Stimulated activated CD4-positive, alpha-beta T cell treated with anti-CD3 and anti-CD28 coated beads, Interleukin-4, amount 100 ng/mL, for 4 hours (primary cell): ENCODE measurements around the gene TGIF2.
"Not testable (repeated sequence)": the region's sequence is repeated elsewhere in the genome, so short reads cannot be mapped to it uniquely, and the experiment has no call there.

Source experiments
- DNase-seq, 2 experiments: peaks; one replicate each; pipeline ENCODE4 v3.0.0-alpha.2; 2020

Gene TGIF2

DNA sequence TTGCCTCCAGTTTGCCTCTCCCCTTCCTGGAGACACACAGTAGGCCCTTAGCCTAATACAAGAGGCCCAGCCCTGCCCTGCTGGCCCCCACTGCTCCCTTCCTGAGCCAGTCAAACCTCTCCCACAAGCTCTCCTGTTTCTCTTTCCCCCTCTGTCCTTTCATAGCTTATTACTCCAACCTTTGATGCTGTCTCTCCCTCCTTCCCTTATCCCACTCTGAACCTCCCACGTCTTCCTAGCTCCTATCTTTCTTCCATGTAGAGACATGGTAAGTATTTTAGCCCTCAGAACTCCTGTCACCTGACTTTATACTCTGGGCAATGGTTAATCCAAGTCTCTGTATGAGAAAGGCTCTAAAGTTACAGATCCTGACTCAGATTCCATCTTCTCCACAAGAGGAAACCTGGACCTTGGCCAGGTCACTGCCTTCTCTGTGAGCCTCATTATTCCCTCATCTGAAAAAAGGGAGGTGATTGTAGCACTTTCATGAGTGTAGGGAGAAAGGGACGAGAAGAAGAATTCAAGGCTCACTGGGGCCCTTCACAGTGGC lies 6.7 kb downstream of the TGIF2 start:
- DNase-seq = no peak

DNA sequence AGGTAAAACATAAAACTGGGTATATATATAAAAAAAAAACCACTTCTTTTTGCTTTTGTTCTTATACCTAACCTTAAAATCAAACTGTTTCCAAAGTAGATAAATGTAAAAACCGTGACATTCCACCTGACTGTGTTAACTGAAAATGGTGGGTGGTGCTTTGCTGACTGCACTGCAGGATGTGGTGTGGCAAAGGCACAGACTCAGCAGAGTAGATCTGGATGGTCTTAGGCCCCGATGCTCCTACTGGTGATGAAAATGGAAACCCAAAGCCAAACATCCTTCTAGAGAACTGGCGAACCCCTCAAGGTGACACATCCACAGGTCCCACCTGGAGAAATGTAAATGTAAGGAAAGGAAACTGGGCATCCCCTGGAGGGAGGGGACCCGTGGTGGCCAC lies 8.9 kb downstream of the TGIF2 start:
- DNase-seq = no peak

DNA sequence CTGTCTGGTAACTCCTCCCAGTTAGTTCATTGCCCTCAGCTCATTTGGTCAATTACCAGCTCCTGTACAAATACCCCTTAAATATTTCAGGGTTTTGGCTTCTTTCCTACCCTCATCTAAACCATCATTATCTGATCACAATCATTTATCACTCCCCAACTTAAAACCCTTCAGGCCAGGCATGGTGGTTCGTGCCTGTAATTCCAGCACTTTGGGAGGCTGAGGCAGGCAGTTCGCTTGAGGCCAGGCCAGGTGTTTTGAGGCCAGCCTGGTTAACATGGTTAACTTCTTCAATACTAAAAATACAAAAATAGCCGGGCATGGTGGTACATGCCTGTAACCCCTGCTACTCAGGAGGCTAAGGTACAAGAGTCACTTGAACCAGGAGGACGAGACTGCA lies 9.4 kb downstream of the TGIF2 start:
- DNase-seq = no peak

DNA sequence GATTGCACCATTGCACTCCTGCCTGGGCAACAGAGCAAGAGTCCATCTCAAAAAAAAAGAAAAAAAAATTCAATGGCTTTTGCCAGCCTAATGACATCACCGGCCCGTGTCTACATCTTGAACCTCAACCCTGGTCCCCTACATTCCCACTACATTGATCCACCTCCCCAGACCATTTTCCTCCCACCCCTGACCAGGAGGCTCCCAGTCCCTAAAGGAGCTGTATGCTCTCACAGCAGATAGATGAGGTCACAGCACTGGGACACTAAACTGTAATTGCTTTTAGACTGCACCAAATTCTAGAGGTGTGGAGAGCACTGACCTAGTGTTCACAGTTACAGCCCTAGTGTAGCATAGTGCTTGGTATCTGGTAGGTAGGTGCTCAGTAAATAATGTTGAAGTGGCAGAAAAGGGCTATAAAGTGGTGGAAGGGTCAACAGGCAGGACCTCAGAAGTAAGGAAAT lies 10.7 kb downstream of the TGIF2 start:
- no peak for DNase-seq

DNA sequence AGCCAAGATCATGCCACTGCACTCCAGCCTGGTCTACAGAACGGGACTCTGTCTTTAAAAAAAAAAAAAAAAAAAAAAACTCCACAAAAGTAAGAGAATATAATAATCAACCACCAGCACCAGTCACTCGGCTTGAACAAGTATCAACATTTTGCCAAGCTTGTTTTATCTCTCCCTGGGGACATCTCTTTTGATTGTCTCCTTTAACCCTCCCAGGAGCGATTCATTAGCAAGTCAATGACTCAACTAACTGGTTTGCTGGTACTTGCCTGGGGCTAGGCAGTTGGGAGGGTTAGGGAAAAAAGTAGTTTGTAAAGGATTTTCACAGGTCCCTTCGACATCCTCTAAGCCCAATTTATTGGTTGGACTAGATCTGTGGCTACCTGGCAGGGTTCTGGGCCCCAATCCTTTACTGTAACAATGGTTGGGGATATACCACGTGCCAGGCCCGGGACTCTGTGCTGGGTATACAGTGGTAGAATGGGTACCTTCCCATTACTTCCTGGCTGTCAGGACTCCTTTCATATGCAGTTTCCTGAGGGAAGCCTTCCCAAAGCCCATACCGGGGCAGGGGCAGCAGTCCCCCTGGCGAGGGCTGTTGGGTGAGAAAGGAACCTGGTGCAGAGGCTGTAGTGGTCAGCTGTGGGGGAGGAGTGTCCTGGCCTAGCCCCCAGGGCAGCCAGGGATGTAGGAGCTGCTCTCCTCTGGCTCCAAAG lies 12.2 kb downstream of the TGIF2 start:
- no peak for DNase-seq

DNA sequence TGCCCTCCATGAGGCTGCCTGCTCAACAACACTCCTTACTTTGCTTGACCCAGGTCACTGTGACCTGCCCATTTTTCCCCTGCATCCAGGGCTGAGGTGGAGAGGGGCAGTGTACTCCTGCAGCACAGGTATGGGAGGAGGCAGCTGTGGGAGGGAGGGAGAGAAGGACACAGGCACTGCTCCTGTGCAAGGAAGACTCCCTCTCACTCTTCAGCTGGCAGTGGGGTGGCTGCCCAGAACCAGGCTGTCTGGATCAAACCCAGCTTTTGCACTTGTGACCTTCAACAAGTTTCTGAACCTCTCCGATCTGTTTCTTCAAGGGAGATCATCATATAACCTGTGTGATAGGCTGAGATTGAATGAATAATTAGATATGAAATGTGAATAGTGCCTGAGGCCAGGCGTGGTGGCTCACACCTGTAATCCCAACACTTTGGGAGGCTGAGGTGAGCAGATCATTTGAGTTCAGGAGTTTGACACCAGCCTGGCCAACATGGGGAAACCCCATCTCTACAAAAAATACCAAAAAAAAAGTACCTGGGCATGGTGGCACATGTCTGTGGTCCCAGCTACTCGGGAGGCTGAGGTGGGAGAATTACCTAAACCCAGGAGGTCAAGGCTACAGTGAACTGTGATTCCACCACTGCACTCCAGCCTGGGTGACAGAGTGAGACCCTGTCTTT lies 14.1 kb downstream of the TGIF2 start:
- DNase-seq = no peak

DNA sequence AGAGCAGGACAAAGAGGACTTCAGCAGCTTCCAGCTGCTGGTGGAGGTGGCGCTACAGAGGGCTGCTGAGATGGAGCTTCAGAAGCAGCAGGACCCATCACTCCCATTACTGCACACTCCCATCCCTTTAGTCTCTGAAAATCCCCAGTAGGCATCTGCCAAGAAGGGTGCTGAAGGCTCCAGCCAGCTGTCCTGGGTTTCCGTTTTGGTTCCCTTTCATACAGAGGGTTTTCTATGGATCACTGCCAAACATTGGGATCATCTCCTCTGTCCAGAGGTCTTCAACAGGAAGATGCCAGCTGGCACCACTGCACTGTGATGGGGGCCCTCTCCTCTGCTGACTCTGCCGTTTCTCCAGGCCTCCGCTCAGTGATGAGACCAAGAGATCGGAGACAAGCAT lies 17.9 kb downstream of the TGIF2 start:
- DNase-seq = no peak

DNA sequence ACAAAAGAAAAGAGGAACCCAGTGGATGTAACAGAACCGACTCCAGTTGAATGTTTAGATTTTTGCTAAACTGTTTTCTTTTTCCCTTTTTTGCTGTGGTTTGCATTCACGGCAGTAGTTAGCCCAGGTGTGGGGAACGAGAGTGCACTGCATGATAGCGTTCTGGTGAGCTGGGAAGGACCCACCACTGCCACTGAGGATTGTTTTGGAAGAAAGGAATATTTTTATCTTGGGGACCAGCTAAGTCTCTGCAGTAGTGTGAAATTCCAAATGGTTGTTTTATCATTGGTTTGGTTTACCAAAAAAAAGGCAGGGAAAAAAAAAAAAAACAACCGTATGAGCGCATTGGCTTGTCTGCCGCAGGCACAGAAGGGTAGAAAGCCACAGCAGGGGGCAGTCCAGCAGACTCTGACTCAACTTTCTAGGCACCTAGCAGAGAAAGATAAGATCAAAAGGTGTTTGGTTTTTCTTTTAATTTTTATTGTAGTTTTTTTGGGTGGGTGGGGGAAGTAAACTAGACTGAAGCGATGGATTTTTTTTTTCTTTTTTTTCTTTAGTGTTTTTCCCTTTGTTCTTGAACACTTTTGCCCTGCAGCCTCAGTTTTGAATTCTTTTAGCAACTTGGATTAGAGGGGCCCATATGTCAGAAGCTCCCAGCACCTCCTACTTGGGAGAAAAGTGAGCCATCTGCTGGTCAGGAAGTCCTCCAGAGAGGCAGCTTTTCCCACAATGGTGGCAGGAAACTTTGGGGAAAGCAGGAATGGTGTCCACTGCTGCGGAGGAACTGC lies 18.7 kb downstream of the TGIF2 start:
- DNase-seq = peak; percentile 40 to 75

DNA sequence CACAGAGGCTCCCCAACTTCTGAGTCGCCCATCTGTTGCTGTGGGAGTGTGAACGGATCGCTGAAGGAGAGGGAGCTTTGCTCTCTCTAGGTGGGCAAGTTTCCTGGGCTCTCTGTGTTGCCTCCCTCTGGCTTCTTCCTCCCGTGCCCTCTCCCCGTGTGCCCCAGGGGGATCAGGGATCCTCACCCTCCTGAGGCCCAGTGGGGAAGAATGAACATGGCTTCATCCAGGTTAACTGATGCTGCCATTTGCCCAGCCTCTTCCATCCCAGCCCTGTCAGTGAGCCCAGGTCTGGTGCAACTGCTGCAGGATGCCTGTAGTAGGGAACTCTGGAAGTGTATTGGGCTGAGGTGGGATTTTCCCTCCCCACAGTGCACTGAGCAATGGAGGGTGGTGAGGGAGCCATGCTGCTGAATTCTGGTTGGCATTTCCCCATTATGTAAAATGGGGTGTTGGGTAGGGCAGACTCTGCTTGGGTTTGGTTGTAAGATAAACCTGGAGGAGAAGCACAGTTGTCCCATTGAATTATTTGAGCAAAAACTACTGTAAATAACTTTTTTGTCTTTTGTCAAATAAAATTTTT lies 20.0 kb downstream of the TGIF2 start:
- DNase-seq = no peak

DNA sequence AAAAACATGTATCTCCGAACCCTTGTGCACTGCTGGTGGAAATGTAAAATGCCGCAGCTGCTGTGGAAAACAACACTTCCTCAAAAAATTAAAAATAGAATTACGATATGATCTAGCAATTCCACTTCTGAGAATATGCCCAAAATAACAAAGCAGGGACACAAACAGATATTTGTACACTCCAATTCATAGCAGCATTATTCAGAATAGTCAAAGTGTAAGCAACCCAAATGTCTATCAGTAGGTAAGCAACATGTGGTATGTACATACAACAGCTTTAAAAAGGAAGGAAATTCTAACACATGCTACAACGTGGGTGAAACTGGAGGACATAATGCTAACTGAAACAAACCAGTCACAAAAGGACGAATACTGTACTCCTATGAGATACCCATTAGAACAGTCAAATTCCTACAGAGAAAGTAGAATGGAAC lies 26.5 kb downstream of the TGIF2 start:
- DNase-seq = no peak

DNA sequence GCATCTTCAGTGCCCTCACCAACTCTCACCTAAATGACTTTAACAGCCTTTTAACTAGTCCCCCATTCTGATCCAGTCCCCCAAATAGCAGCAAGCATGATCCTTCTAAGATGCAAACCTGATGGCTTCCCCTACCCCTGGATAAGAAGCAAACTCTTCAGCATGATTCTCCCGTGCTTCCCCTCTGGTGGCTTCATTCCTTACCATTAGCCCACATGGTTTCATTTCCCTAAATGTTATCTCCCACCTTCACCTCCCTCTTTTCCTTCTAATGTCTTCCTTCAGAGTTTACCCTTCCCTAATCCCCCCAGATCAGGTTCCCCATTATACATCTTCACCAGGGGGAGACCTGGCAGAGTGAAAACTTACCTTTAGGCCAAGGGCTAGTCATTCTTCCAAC lies 28.1 kb downstream of the TGIF2 start:
- DNase-seq = no peak

DNA sequence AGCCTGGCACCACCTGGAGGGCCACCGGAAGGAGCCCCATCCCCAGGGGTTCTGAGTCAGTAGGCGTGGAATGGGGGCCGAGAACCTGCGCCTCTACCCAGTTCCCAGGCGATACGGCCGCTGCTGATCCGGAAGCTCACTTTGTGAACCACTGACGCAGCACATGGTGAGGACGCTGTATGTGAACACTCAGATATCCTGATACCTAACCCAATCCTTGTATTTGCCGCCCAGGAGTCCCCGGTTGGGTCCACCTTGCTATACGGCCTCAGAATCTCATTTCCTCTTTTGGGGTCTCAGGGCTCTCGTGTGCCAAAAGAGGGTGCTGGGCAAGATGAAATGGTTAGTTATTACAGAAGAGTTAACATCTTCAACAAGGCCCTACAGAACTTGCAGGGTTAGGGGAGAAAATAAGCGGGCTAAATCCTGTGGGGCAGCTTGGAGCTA lies 31.6 kb downstream of the TGIF2 start:
- DNase-seq = peak; percentile 37 to 42

DNA sequence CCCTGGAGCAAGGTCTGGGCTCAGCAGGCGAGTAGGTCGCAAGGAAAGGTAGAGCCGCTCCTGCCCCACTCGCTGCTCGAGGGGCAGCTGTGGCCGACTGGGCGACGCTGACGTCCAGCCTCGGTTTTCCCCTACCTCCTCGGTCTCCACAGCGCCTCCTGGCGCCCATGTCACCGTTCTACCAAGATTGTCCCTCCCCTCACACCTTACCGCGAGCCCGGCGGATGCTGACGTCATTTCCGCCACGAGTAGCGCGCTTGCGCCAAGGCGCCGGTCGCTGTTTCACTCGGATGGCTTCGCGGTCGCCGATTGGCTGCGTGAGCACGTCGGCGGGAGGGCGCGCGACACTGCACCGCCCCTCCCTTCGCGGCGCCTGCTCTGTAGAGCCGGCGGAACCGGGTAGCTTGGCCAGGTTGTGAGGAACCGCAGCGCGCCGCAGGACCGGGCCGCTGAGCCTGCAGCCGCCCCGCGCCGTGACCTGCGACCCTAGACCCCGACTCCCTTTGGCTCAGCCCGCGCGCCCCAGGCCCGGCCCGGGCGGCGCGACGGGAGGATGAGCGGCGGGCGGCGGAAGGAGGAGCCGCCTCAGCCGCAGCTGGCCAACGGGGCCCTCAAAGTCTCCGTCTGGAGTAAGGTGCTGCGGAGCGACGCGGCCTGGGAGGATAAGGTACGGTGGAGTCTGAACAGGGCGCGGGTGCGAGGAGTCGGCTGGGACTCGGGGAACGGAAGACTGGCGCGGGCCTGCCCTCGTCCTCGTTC lies 32.2 kb downstream of the TGIF2 start, which contains the start of gene RAB5IF:
TSS of gene RAB5IF (plus strand) at position 381 of the 759 bp plus-strand sequence. CDS start at position 554, 173 bp downstream.
- DNase-seq = peak; percentile 99

DNA sequence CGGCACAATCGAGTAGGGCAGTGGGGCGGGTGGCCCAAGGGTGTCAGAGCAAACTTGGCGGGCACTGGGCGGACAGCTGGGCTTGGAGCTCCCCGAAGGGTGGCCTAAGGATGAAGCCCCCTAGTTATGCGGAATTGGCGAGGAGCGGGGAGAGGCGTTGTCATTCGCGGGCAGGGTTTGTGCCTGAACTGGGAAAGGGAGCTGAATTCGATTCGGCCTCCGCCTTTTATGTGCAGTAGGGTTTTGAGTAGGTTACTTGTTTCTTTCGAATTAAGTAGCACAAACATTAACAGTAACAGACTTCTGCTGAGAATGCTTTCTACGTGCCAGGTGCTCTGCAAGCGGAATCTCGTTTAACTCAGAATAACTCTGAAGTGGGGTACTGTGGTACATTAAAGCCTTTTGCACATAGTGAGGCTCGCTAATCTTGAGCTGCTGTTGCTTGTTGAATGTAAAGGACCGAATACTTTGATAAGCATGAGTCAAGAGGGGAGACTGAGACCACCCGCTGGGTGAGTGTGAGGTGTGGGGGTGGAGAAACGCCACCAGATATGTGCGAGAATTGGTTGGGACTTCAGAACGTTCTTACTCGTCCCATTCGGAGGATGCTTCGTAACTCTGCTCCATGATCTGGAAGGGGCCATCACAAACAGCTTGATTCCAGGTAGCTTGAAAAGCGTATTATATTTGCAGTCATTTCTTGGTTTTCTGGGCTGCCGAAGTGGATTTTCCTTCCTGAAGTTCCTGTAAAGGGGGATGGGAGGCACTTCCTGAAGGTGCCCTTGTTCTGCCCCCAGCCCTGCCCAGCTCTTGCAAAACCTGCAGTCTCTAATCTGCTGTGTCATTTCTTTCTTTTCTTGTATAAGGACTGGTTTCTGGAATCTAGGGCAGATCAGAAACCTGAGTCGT lies 33.0 kb downstream of the TGIF2 start:
- no peak for DNase-seq

DNA sequence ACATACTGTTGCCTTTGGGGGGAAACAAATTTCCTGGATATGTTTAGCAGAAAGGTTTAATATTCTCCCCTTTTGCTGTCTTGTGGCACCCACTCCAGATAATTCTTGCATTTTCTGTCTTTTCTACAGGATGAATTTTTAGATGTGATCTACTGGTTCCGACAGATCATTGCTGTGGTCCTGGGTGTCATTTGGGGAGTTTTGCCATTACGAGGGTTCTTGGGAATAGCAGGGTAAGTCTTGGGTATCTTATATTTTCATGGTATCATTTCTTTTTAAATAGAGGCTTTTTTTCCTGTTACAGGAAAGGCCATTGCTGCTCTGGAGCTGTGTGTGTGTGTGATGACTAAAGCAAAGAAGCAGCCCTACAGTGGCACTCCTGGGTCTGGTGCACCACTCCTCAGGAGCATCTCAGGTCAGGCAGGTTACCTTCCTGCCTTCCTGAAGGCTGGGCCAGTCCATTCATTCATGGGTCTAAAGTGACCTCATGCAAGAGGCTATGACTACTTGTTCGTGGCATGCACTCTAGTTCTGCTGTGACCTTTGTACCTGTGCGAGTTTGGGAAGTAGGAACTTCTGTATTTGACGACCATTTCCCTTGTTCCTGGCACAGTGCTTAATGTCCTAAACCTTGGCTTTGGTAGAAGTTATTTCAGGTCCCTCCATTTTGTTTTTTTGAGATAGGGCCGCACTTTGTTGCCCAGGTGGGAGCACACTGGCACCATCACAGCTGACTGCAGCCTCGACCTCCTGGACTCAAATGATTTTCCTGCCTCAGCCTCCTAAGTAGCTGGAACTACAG lies 34.4 kb downstream of the TGIF2 start:
- DNase-seq = no peak

DNA sequence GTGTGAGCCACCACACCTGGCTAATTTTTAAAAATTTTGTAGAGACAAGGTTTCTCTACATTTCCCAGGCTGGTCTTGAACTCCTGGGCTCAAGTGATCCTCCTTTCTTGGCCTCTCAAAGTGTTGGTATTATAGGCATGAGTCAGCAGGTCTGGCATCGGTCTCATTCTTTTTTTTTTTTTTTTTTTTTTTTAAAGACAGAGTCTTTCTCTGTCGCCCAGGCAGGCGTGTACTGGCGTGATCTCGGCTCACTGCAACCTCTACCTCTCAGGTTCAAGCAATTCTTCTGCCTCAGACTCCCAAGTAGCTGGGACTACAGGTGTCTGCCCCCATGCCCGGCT lies 35.0 kb downstream of the TGIF2 start:
- DNase-seq = not testable (repeated sequence)

DNA sequence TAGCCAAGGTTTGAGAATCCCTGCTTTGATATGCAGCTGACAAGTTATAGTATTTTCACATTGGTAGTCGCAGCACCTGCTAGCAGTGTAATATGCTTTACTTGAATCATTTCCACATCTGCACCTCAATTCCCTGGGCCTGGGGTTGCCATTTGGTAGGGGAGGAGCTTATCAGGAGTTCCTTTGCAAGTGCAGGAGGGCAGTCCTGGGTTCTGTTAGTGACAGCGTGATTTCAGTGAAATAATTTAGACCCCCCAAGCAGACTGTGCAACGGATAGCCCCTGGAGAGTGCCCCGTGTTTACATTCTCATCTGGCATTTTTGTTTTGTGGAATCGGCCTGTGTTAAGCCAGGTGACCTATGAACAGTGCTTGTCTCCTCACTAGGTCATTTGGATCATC lies 38.2 kb downstream of the TGIF2 start:
- no peak for DNase-seq

DNA sequence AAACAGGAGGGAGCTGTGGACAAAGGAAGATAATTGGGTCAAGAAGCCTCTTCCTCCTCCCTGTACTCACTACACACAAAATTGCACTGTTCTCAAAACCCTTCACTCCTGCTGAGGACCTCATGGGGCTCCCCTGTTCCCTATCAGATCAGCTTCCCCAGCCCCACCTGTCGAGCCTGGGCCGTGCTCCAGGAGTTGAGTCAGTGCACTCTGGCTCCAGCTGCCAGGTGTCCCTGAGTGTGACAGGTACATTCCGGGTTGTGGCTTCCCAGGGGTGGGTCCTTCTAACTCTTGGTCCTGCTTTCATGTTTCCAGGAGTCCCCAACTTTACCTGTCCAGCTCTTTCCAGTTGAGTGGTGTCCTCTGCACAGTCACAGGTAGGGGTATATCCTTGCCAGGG lies 40.6 kb downstream of the TGIF2 start:
- DNase-seq = no peak

DNA sequence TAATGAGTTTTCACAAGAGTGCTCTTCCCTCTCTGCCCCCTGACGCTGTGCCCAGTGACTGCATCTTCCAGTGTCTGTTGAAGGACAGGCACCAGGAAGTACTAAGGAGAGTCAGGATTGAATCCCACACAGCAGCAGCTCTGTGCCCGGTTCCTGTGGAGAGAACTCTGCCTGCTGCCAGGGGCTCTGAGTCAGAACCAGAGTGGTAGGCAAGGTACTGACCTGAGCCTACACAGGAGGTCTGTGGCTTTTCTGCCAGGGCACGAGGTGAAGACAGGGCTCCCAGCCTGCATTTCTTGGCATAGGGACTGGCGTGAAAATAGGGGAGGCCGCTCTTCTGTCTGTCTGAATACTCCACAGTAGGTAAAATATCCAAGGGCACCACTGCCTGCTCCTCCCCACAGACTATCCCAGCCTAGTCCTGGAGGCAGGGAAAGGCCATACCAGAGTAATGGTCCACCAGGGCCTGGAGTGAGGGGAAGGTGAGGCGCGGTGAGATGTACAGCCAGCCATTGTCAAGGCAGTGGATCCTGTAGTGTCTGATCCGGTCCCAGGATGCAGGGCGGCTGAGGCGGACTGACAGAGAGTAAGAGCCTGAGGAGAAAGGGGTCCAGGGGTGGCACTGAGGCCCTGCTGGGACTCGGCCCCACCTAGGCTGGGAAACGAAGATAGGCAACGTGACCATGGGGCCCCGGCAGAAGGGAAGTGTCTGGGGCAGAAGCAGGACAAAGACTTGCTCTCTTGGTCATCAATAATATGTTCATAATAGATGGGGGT lies 41.6 kb downstream of the TGIF2 start:
- DNase-seq = no peak
